HL-60 (cell line): Measurements from ENCODE around the gene NAAA.

Experiments
- DNase-seq, 2 experiments: peaks; one replicate each; pipeline ENCODE4 v3.0.0-alpha.2; 2010 to 2020; ENCODE audit warnings: low read depth in 1 of 2, low spot score in 1 of 2
- H3K27ac ChIP-seq: fragments of 250-450 bp; sonication (Bioruptor Pico); replicated peaks from 2 replicates; pipeline ENCODE4 v1.5.1; 2020; ENCODE audit warnings: mild to moderate bottlenecking, moderate library complexity
- H3K27me3 ChIP-seq: fragments of 250-450 bp; sonication (Bioruptor Pico); 2 replicates; pipeline ENCODE4 v1.5.1; 2021; ENCODE audit warnings: mild to moderate bottlenecking, moderate library complexity; ENCODE audit not compliant: insufficient read depth, poor library complexity, severe bottlenecking
- H3K4me3 ChIP-seq: replicated peaks from 2 replicates; pipeline ENCODE4 v1.5.1; 2011; ENCODE audit warnings: mild to moderate bottlenecking, control low read depth, low read length; ENCODE audit not compliant: insufficient read depth
- CTCF ChIP-seq: IDR thresholded peaks from one replicate; pipeline ENCODE4 v1.5.1; 2011; ENCODE audit warnings: low read length, control low read depth, inconsistent platforms; ENCODE audit not compliant: insufficient read depth
- GABPA ChIP-seq: IDR thresholded peaks from 2 replicates; pipeline ENCODE4 v1.6.1; 2012; ENCODE audit warnings: low read depth
- POLR2AphosphoS5 ChIP-seq: IDR thresholded peaks from 2 replicates; pipeline ENCODE4 v1.6.1; 2012; ENCODE audit warnings: low read depth
- REST ChIP-seq: IDR thresholded peaks from 2 replicates; pipeline ENCODE4 v1.6.1; 2012; ENCODE audit warnings: low read depth; ENCODE audit not compliant: insufficient replicate concordance
- SPI1 ChIP-seq: IDR thresholded peaks from 2 replicates; pipeline ENCODE4 v1.6.1; 2012; ENCODE audit warnings: low read depth, mild to moderate bottlenecking, borderline replicate concordance

The NAAA gene

GRCh38 chr4:75908555-75908954, 32.3 kb downstream of the NAAA start:
- H3K4me3 ChIP-seq: no peak overlapping the region
- peak overlapping the region; percentile 72 for H3K27ac ChIP-seq
- peak in 1 of 2 experiments; percentile 51 for DNase-seq
- TF ChIP-seq CTCF (no peak), SPI1 (no peak), REST (no peak), GABPA (no peak), POLR2AphosphoS5 (no peak)
- H3K27me3 ChIP-seq: no peaks in the 10 kb centered on the region

- H3K4me3 ChIP-seq: no peak overlapping the region
- peak; percentile 35 to 84 for DNase-seq
- H3K27ac ChIP-seq: peak overlapping the region; percentile 72
- no peaks in the 10 kb centered on the region for H3K27me3 ChIP-seq
- TF ChIP-seq SPI1 (peak; percentile 7; the same call in 1 of the 2 replicates), CTCF (no peak)
Observed at GRCh38 chr4:75907966-75908365, 32.8 kb downstream of the NAAA start.

GRCh38 chr4:75904076-75904475, 36.7 kb downstream of the NAAA start:
- TF ChIP-seq REST: no peak
- TF ChIP-seq SPI1: no peak
- TF ChIP-seq CTCF: no peak
- Histone ChIP-seq H3K4me3 (no peak overlapping the region), H3K27me3 (no peaks in the 10 kb centered on the region), H3K27ac (no peak overlapping the region)
- DNase-seq: no peak

GRCh38 chr4:75902352-75902751, 38.5 kb downstream of the NAAA start, which contains the start of gene PPEF2:
TSS of gene PPEF2 (minus strand) at chr4:75902452. CDS start at chr4:75896325, 6,127 bp downstream.
- Histone ChIP-seq H3K27me3 (no peaks in the 10 kb centered on the region), H3K27ac (no peak within 1 kb of the TSS), H3K4me3 (no peak within 1 kb of the TSS)
- no peak for DNase-seq
- no peak for TF ChIP-seq POLR2AphosphoS5
- no peak for TF ChIP-seq SPI1
- no peak for TF ChIP-seq GABPA
- no peak for TF ChIP-seq REST
- no peak for TF ChIP-seq CTCF
